ENCODE measurements around the gene ZDHHC14.

The ZDHHC14 gene

GRCh38 chr6:157613011-157613522 lies 232.1 kb downstream of the ZDHHC14 start:
- no peak for DNase-seq (ENCODE audit: low spot score)

GRCh38 chr6:157614026-157614568 lies 233.1 kb downstream of the ZDHHC14 start:
- no peak for DNase-seq (ENCODE audit: low spot score)
- TF ChIP-seq, protein P1, sequence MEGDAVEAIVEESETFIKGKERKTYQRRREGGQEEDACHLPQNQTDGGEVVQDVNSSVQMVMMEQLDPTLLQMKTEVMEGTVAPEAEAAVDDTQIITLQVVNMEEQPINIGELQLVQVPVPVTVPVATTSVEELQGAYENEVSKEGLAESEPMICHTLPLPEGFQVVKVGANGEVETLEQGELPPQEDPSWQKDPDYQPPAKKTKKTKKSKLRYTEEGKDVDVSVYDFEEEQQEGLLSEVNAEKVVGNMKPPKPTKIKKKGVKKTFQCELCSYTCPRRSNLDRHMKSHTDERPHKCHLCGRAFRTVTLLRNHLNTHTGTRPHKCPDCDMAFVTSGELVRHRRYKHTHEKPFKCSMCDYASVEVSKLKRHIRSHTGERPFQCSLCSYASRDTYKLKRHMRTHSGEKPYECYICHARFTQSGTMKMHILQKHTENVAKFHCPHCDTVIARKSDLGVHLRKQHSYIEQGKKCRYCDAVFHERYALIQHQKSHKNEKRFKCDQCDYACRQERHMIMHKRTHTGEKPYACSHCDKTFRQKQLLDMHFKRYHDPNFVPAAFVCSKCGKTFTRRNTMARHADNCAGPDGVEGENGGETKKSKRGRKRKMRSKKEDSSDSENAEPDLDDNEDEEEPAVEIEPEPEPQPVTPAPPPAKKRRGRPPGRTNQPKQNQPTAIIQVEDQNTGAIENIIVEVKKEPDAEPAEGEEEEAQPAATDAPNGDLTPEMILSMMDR (IDR thresholded peaks at IDR 0.05; ENCODE audit: extremely low read depth, missing control alignments), result no peak

More at GRCh38 chr6:157613011-157613522, 232.1 kb downstream of the ZDHHC14 start:
- TF ChIP-seq, protein P1 (IDR thresholded peaks at IDR 0.05; ENCODE audit: extremely low read depth, missing control alignments), result no peak

DNA sequence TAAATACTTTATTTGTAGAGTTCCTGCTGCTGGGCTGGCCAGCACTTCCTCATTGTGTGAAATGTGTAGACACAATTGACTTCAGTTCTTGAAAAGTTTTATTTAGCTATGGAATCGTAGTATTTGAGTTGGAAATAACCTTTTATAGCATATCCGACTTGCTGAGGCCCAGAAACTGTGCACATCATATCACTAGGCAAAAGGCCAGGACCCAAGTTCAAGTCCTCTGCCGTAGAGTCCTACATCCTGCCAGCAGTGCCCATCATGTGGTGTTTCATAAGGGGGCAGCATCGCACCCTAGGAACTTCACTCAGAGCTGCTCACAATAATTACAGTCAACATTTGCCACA lies 234.4 kb downstream of the ZDHHC14 start:
- TF ChIP-seq, protein P1 (IDR thresholded peaks at IDR 0.05; ENCODE audit: extremely low read depth, missing control alignments), result no peak
- DNase-seq (ENCODE audit: low spot score), result no peak

DNA sequence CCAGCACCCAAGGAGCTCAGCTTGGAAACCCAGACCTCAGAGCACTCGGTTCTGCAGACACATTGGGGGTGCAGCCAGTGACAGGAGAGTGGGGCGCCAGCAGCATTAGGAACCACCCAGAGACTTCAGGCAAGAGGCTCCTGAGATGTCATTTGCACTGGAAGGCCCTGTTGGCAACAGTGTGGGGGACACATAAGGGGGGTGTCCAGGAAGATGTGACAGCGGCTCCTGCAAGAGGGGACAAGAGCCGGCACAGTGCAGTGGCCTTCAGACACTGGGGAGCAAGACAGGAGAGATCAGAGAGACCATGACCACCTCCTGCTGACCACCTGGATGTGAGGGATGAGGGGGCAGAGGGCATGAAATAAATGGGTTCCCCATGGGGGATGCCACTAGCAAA lies 235.0 kb downstream of the ZDHHC14 start:
- TF ChIP-seq, protein P1 (IDR thresholded peaks at IDR 0.05; ENCODE audit: extremely low read depth, missing control alignments), result no peak
- no peak for DNase-seq (ENCODE audit: low spot score)

GRCh38 chr6:157620944-157621343 lies 240.0 kb downstream of the ZDHHC14 start:
- no peak for DNase-seq (ENCODE audit: low spot score)

GRCh38 chr6:157621406-157621805 lies 240.4 kb downstream of the ZDHHC14 start:
- no peak for DNase-seq (ENCODE audit: low spot score)
- TF ChIP-seq, protein P1 (IDR thresholded peaks at IDR 0.05; ENCODE audit: extremely low read depth, missing control alignments), result no peak

More at GRCh38 chr6:157620944-157621343, 240.0 kb downstream of the ZDHHC14 start:
- TF ChIP-seq, protein P1 (IDR thresholded peaks at IDR 0.05; ENCODE audit: extremely low read depth, missing control alignments), result no peak

DNA sequence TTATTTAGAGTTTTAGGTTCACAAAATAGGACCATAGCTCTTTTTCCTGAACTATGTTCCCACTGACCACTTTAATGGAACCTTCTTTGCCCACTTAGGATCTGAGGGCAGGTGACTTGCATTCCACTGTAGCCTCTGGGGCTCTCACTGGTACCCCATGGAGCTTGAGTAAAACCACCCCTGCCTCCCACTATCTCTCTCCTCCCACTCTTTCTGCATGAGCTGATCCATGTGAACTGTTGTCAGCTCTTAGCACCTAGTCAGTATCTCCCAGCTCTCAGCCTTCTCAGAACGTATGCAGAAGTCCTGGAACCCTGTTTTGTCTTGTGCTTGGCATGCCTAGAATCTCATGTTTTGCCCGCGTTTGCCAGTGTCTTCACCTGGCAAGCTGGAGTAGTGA lies 241.4 kb downstream of the ZDHHC14 start:
- DNase-seq (ENCODE audit: low spot score), result no peak
- TF ChIP-seq, protein P1 (IDR thresholded peaks at IDR 0.05; ENCODE audit: extremely low read depth, missing control alignments), result no peak
